HT1080 (cell line): ENCODE results near the gene HIPK2. TPM values are rescaled to one million over a fixed set of nuclear protein-coding genes. Genes with fewer than 3 reads are reported as not detected.
"Not testable (repeated sequence)": the region's sequence is repeated elsewhere in the genome, so short reads cannot be mapped to it uniquely, and the experiment has no call there.

Experiments used
- DNase-seq: peaks from one replicate; pipeline ENCODE4 v3.0.0-alpha.2; 2015; ENCODE audit warnings: low read depth
- total RNA-seq: library from RNA; depleted of rRNA; stranded (reverse); fragments of >200 nt; shearing (Covaris generic); gene quantifications from 2 replicates; pipeline ENCODE4 v1.2.3, GENCODE V29; 2014

HIPK2 gene
- total RNA-seq, 1 experiment from 2014 or later, result 20.0 TPM

DNA sequence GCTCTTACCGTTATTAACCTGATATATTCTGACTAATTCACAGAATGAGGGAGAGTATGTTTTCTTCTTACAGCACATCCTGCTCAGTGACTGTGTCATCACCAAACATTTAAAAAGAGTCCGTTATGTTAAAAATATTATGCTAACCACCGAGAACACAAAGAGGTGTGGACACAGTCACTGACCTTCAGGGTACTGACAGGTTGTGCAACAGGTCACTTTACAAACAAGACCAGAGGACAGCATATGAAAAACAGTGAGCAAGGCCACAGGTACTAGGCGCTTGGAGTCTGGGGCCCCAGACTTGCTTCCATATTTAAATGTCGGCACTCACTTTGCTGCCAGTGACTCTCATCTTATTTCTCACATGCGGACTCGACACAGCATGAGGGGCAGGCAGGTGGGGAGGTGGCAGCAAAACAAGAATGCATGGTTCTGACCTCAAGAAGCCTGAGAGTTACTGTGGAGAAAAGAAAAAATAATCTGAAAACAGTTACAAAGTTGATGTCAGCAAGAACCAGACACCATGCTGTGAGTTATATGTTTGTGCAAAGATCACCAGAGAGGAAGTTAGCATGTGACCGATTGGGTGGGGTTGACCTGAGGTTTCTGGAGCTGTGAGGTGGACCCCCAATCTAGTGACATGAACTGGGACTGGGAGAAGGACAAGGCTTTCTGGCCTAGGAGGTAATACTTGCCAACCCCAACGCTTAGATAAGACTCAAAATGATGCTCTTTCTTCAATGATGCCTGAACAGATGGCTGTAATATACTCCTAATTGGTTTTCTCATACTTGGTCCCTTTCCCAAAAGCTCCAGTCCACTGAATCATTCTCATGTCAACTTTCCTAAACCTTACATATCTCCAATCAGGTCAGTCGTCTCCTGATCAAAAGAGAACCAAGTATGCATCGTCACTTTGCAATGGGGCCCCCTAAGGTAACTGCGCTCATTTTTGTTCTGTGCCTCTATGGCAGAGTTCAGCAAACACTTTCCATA is 102.4 kb downstream of the HIPK2 start:
- DNase-seq, result no peak

DNA sequence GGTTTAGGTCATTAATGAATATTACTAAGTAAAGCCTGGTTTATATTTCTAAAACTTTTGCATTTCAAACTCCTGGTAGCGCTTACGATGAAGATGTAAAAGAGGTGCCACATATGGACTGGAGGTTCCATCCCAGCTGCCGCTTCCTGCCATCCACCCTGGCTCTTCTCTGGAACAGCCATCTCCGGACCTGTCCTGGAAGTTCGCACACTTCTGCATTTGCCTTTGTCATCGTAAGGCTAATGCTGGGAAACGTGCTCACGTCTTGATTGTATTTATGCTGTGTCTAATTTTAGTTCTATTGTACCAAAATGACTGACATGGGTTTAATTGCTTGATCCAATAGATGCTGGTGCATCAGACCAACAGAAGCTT is 103.1 kb downstream of the HIPK2 start:
- DNase-seq, result no peak

DNA sequence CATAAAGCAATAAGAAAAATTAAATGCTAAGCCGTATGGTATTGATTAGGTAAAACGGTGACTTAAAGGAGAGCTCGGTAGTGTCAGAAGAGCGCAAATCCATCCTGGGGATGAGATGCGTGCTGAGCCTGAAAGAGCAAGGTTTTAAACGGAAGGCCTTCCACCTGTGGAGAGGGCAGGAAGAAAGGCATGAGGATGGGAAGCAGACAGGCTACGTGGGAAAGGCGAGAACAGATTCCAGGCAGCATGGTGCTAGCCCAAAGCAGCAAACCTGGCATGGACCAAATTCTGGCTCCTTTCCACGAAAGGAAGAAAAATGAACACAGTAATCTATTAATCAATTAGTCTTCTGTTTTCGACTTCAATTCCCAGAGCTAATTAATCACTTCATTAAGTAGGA is 103.5 kb downstream of the HIPK2 start:
- DNase-seq, result no peak

DNA sequence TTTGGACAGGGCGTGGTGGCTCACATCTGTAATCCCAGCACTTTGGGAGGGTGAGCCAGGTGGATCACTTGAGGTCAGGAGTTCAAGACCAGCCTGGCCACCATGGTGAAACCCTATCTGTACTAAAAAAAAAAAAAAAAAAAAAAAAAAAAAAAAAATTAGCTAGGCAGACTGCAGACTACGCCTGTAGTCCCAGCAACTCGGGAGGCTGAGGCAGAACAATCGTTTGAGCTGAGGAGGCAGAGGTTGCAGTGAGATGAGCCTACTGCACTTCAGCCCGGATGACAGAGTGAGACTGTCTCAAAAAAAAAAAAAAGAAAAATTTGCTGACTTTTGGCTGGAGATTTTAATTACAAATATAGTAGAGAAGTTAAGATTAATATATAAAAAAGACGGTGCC is 104.0 kb downstream of the HIPK2 start:
- no peak for DNase-seq

DNA sequence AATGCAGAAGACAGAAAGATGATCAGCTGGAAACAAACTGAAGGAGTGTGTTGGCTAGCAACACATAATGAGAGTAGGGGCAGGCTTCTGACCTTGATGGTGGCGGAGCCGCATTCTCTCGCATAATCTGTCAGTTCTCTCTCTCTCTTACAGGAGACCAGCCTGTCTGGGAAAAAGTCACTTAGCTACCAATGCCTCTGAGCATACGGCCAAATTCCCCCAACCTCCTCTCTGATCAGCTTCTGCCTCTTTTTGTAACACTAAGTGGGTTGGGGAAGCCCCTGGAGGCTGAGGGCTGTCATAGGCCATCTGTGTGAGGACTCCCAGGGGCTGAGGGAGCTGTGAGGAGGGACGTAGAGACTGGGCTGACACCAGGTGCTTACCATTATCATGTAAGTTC is 104.6 kb downstream of the HIPK2 start:
- DNase-seq, result no peak

DNA sequence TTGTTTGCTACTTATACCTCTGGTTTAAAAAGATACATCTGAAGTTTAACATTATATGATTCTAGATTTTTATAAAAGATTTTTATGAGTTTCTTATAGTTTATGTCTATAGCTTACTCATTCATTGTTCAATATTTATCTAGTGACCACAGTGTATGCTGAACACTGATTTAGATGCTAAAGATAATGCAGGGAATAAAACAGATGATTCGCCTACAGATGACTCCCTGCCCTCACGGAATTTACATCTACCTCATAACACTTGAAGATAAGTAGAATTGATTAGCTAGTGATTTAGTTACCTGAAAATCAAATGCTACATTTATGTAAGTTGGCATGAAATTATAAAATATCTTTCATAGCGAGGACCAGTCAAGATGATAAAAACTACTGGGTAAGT is 105.8 kb downstream of the HIPK2 start:
- DNase-seq, result no peak

DNA sequence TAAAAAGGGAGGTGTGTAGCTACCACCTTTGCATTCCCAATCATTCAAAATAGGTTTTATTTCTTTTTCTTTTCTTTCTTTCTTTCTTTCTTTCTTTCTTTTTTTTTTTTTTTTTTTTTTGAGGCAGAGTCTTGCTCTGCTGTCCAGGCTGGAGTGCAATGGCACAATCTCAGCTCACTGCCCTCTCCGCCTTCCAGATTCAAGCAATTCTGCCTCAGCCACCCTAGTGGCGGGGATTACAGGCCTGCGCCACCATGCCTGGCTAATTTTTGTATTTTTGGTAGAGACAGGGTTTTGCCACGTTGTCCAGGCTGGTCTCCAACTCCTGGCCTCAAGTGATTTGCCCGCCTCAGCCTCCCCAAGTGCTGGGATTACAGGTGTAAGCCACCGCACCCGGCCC is 107.1 kb downstream of the HIPK2 start:
- not testable (repeated sequence) for DNase-seq

DNA sequence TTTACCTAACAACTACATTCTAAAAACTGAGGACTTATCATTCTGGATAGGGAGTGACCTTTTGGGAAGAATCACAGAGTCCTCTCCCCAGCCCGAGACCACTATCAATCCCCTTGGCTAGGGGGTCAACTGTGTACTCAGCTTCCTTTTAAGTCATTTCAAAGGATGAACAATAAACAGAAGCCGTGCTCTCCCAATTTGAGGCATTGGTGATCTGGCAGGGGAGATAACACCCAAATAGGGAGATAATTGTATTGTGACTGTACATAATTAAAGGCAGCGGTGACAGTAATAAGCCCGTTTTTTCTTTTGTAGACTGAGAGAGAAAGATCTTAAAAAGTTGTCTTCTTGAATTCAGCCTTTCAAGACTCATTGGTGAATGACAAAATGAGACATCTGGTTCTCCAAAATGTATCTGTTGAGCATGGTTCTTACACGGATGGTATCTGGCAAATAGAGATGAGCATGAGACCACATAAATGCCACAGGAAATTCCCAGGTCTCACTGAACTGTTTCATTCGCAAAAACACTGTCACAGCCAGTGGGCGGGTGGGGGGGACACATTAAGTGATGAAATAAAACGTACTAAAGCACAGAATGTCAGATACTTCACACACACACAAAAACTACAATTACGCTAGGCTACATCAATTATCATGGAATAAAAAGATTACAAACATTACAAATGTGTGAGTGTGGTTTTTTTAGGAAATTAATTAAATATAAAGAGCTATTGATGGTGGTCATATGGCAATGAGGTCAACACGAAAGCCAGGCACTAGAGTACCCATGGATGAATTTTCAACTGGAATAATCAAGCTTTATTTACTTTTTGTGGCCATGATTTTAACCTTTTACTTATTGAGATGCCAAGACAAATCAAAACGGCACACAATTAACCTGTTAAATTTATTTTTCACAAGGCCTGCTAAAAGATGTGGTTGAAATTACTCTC is 108.4 kb downstream of the HIPK2 start:
- DNase-seq, result no peak

DNA sequence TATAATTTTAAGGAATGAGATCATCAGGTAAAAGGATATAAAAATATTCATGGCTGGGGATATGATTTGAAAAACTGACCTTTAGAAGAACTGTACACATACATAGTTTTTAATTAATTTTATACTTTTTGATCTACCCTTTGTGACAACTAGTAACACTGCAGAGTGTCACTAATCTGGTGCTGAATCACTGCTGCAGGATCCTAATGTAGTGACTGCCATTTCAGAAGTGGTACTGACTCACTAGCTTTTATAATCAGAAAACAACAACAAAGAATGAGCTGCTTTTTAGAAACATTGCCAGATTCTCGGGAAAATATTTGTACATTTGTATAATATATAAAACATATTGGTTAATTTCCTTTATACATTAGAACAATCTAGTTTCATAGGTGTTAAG is 110.4 kb downstream of the HIPK2 start:
- DNase-seq, result no peak

DNA sequence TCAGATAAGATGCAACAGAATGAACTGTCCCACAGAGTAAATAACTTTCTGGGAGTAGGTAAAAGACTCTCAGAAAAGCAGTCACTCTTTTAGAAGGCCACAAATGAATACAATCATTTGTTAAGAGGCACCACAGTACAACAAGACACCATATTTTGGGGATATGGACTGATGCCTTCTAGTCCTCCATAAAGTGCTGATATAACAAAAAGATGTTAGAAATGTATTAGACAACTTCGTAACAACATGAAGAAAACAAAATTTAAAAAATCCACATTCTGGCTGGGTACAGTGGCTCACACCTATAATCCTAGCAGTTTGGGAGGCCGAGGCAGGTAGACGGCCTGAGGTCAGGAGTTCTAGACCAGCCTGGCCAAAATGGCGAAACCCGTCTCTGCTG is 111.3 kb downstream of the HIPK2 start:
- DNase-seq, result no peak

DNA sequence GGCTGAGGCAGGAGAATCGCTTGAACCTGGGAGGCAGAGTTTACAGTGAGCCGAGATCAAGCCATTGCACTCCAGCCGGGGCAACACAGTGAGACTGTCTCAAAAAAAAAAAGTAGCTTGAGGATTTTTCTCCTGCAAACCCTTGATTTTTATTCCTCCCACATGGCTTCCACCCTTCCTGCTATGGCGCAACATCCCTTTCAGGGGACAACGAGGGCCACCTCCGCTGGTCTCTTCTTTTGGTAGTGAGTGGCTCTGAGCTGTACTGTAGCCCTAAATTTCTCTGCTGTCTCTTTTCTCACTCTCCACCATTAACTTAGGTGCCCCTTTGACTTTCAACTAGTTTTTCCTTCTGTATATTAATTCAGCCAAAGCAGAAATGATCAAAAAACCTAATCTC is 113.4 kb downstream of the HIPK2 start:
- no peak for DNase-seq

DNA sequence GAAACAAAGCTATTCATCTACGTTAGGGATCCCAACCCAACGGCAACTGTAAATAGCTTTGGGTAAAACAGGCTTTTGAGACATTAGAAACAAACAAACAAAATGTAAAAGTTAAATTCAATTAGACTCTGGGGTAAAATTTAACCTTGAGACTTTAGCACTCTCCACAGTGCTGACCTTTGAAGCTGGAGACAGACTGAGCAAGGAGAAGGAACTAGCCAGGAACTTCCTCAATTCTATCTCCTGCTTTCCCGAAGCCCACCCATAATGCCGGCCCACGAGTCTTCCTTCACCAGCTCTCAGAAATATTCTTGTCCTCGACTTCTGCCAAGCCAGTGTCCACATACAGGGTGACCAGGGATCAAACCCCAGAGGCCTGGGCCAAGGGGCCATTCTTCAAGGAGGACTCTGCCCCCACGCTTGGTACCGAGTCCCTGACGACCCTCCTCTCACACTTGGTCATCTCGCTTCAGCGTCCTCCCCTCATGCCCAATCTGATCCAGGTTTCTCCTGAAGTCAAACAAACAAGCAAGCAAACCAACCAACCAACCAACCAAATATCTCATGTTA is 114.1 kb downstream of the HIPK2 start:
- DNase-seq, result no peak

DNA sequence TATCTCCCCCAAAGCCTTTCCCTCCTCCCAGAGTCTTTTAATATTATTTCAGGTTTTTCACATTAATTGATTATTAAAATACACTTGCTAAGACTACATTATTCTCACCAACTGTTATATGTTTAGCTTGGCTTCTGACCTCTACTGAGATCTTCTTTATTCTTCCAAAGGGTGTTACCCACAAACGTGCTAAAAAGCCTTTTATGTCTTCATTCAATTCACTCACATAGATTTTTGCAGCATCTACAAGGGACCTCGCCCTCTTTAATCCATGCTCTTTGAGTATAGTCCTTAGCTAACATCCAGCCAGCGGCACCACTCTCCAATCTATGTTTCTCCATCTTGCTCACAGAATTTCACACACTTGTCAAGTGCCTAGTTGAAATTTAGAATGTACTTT is 115.9 kb downstream of the HIPK2 start:
- no peak for DNase-seq

DNA sequence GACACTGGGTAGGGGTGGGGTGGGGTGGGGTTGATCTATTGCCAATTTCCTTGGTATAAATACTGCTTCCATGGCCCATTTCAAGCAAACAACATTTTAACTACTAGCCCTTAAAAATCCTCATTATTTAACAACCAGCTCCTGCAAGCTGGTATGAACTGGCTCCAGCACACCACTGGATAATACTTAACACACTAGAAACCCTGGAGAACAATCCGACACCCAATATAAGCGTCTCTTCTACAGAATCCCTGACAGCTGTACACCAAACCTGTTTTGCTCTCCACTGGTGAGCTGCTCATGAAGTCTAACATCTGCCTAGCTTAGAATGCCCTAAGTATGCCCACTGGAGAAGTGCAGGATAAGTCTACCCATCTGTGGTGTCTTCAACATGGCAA is 116.8 kb downstream of the HIPK2 start:
- DNase-seq, result no peak

DNA sequence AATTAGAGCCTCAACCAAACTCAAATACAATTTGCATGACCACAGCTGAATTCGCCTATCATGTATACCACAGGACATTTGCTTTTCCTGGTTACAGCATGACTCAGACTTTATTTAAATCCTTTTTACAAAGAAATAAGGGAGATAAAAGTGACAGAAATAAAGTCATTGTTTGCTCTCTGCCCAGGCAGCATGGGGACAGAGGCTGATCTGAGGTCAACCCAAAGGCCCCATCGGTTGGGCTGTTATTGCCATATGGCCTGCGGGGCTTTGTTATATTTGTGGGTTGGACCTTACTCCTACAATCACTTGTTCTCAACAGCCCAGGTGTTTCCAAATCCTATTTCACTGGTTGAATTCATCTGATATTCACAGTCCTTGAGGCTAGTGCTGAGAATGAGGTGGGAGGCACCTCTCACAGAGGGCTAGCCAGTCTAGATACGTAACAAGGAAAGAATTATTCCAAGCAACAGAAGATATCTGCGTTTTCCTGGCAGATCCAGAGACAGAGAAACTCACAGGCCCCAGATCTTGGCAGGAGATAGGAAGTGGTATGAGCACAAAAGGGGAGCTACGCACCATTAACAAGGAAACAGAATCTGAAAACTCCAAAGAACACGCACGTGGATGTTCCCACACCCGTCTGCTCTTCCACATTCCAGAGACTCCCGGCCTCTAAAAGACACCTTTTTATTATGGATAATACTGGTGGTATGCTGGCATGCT is 117.3 kb downstream of the HIPK2 start:
- no peak for DNase-seq

DNA sequence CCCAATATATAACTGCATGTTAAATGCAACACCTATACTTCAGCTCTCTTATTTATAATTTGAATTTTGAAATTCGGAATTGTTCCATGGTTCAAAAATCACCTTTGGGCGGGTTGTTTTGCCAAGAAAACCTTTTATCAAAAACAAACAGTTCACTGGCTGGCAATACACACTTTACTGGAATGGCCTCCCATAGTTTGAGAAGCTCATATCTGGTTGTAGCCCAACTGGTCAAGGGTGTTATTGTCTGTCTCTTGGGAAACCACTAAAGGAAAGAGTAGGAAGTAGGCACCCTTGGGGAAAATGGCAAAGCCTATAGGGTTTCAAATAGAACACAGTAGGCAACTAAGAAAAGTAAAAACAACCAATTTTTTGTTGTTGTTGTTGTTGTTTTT is 117.9 kb downstream of the HIPK2 start:
- no peak for DNase-seq

DNA sequence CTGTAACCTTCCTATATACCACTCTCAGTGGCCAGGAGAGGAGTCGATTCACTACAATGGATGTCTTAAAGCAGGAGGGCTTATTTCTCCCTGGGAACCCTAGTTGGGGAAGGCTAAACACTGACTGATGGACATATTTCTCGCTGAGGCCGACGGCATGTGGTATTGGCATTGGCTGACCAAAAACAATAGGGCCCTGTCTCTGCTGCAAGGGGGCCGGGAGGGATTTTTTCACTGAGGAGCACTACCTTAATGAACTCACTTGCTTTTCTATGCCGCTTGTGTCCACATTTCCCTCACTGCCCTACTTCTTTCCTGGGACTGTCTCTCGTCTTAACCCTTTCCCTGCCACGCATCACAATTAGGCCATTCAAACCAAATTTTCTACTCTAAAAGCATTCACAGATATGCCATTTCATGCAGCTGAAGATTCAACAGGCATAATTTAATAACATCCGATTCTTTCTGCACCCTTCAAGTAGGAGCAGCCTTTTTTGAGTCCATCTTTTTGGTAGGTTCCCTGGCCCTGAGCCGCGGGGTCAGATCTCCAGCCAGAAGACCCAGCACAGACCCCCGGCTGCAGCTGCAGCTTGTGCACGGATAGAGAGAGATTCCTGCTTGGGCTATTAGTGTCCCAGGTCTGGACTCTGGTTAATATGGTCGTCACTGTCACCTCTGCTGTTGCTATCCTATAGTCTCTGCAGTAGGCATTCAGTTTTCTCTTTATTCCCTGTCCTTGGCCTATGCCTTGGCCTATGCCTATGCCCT is 118.7 kb downstream of the HIPK2 start:
- no peak for DNase-seq

DNA sequence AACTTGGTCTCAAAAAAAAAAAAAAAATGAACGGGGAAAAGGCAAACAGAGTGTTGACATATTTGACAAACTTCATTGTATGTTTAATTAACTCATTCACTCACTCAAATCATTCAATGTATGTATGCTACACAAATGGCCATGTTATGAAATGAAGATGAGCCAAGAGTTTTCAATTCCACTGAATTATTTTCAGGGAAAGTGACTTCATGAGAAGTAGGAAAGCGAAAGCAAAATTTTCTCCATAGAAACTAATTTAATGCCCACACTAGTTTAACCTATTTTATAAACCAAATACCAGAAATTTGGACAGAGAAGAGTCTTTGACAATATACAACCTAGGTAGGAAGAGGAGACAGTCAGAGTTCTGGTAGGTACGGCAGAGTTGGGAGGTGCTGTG is 119.5 kb downstream of the HIPK2 start:
- DNase-seq, result no peak

DNA sequence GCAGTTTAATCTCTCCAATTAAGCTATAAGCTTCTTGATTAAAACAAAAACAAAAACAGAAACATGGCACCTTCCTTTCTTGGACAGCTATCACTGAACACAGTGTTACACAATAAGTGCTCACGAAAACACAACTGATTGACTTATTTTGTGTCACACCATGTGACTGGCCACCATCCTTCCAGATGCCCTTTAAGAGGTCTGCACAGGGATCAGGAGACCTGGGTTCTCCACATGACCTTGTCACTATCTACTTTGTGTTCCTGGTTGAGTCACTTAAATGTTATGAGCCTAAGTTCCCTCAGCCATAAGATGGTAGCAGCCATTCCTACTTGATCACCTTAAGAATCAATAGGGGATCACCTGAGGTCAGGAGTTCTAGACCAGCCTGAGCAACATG is 120.1 kb downstream of the HIPK2 start:
- no peak for DNase-seq

DNA sequence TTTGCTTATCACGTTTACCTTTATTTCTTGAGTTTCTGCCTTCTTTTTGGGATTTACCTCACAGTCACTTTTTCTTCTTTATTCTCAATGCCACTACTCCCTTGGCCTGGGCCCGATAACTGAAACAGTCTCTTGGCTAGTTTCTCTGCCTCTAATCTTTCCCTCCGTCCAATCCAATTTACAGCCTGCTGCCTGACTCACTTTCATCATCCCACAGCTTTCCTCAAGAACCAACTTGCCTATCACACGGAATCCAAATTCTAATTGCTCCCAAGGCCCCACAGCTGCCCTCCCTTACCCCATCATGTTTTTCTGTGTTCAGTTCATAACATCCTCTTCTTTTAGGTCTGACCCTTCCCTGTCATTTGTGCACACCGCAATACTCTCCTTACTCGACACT is 121.4 kb downstream of the HIPK2 start:
- DNase-seq, result no peak
